Suprapubic skin (tissue), 4 donors: ENCODE data around the gene MUC2. TPM values are rescaled to one million over a fixed set of nuclear protein-coding genes. Genes with fewer than 3 reads are reported as not detected.

Source experiments
- DNase-seq, 2 donors: peaks; one replicate each; pipeline ENCODE4 v3.0.0-alpha.2; 2019; ENCODE audit warnings: low spot score in 2 of 2
- H3K27ac ChIP-seq: fragments of 200-600 bp; sonication (generic); one replicate; pipeline ENCODE4 v1.5.1; 2019
- H3K27me3 ChIP-seq: fragments of 200-600 bp; sonication (generic); one replicate; pipeline ENCODE4 v1.5.1; 2019
- H3K36me3 ChIP-seq: fragments of 200-600 bp; sonication (generic); one replicate; pipeline ENCODE4 v1.5.1; 2019
- H3K4me1 ChIP-seq: fragments of 200-600 bp; sonication (generic); one replicate; pipeline ENCODE4 v1.5.1; 2019
- H3K4me3 ChIP-seq: fragments of 200-600 bp; sonication (generic); one replicate; pipeline ENCODE4 v1.5.1; 2019; ENCODE audit warnings: mild to moderate bottlenecking
- H3K9me3 ChIP-seq: fragments of 200-600 bp; sonication (generic); one replicate; pipeline ENCODE4 v1.5.1; 2019
- EP300 ChIP-seq: sonication (generic); formaldehyde crosslinking; IDR thresholded peaks from one replicate; pipeline ENCODE4 v1.6.1; 2017; ENCODE audit warnings: antibody characterized with exemption
- POLR2A ChIP-seq, 2 donors: fragments of 450-650 bp; IDR thresholded peaks; one replicate each; pipeline ENCODE4 v1.6.1; 2017; ENCODE audit warnings: antibody characterized with exemption in 2 of 2, mild to moderate bottlenecking in 2 of 2, moderate library complexity in 2 of 2
- POLR2AphosphoS5 ChIP-seq, 3 donors: sonication (generic); formaldehyde crosslinking; IDR thresholded peaks; one replicate each; pipeline ENCODE4 v1.6.1; 2017; ENCODE audit warnings: antibody characterized with exemption in 3 of 3
- WGBS: methylation state at CpG from one replicate; pipeline ENCODE4 v1.1.5; 2018; 5-methylcytosine and 5-hydroxymethylcytosine counted together
- total RNA-seq, 4 donors: library from RNA; depleted of rRNA; stranded (reverse); fragments of >200 nt; gene quantifications; one replicate each; pipeline ENCODE4 v1.1.0, GENCODE V29; 2016
- TF ChIP-seq, protein P1 (sequence below), 2 donors: fragments of 200-600 bp in 1 of 2; fragments of 450-650 bp in 1 of 2; sonication (generic) in 1 of 2; IDR thresholded peaks; one replicate each; pipeline ENCODE4 v1.5.1; 2016 to 2019; ENCODE audit warnings: antibody characterized with exemption in 2 of 2, mild to moderate bottlenecking in 1 of 2, moderate library complexity in 1 of 2

Gene MUC2
- under 1 TPM; 0.05 to 0.17 (median 0.12) TPM for total RNA-seq

DNA sequence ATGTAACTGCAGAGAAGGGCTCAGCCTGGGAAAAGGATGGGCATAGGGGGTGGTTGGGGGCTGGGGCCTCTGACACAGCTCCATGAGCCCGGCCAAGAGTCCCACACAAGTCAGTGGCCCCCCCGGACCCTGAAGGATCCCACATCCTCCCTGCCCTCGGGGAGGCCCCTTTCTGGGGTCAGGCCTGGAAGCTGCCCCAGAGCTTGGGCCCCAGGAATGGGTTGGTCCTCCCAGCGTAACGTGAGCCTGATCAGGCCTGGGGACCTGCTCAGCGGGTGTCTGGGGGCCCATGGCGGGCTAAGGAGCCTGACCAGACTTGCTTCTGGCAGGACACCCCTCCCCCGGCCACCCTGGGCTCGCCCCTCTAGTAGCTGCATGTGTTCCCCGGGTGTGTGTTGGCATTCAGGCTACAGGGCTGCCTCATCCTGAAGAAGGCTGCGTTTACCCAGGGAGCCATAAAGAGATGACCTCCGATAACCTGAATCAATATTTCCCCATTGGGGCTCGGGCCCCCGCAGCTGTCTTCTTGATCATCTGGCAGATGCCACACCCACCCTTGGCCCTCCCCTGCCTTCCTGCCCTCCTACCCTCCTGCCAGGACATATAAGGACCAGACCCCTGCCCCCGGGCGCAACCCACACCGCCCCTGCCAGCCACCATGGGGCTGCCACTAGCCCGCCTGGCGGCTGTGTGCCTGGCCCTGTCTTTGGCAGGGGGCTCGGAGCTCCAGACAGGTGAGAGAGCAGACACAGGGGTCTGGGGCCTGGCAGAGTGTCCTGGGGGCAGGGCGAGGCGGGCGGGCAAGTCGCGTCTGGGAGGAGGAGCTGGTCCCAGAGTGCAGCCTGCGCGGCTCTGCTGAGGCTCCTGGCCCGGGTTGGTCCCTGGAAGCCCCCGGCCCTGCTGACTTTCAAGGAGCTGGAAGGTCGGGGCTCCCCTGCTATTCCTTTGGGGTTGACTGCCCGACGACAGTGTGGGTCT, at the start of gene MUC2:
MUC2 (plus strand) TSS at position 631 of the 978 bp plus-strand sequence.
- no peak for TF ChIP-seq EP300
- TF ChIP-seq, protein P1, sequence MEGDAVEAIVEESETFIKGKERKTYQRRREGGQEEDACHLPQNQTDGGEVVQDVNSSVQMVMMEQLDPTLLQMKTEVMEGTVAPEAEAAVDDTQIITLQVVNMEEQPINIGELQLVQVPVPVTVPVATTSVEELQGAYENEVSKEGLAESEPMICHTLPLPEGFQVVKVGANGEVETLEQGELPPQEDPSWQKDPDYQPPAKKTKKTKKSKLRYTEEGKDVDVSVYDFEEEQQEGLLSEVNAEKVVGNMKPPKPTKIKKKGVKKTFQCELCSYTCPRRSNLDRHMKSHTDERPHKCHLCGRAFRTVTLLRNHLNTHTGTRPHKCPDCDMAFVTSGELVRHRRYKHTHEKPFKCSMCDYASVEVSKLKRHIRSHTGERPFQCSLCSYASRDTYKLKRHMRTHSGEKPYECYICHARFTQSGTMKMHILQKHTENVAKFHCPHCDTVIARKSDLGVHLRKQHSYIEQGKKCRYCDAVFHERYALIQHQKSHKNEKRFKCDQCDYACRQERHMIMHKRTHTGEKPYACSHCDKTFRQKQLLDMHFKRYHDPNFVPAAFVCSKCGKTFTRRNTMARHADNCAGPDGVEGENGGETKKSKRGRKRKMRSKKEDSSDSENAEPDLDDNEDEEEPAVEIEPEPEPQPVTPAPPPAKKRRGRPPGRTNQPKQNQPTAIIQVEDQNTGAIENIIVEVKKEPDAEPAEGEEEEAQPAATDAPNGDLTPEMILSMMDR (IDR thresholded peaks at IDR 0.05): no peak
- no peak for TF ChIP-seq POLR2AphosphoS5 (IDR thresholded peaks at IDR 0.05)
- no peak for TF ChIP-seq POLR2A (IDR thresholded peaks at IDR 0.05)
- H3K36me3 ChIP-seq: no peaks in the 10 kb centered on the region
- 51% methylated on average over 12 of the region's 32 CpGs for WGBS
- DNase-seq: peak in 1 of 2 donors; percentile 78
- H3K4me1 ChIP-seq: peaks cover 20% of the 10 kb centered on the region
- no peak within 1 kb of the TSS for H3K4me3 ChIP-seq
- H3K9me3 ChIP-seq: no peaks in the 10 kb centered on the region
- H3K27me3 ChIP-seq: peaks cover 28% of the 10 kb centered on the region
- no peak within 1 kb of the TSS for H3K27ac ChIP-seq

- Histone ChIP-seq H3K36me3 (peaks cover 6% of the 10 kb centered on the region), H3K4me1 (no peaks in the 10 kb centered on the region), H3K27ac (no peak overlapping the region), H3K9me3 (no peaks in the 10 kb centered on the region), H3K27me3 (peaks cover 4% of the 10 kb centered on the region), H3K4me3 (no peak overlapping the region)
- DNase-seq: no peak
- WGBS: 55% methylated on average over 9 of the region's 35 CpGs
- no peak for TF ChIP-seq POLR2AphosphoS5 (IDR thresholded peaks at IDR 0.05)
- TF ChIP-seq, protein P1 (IDR thresholded peaks at IDR 0.05): no peak
- TF ChIP-seq POLR2A (IDR thresholded peaks at IDR 0.05): no peak
- TF ChIP-seq EP300: no peak
Measured at GRCh38 chr11:1025410-1026162, 49.1 kb upstream of the MUC2 start.

DNA sequence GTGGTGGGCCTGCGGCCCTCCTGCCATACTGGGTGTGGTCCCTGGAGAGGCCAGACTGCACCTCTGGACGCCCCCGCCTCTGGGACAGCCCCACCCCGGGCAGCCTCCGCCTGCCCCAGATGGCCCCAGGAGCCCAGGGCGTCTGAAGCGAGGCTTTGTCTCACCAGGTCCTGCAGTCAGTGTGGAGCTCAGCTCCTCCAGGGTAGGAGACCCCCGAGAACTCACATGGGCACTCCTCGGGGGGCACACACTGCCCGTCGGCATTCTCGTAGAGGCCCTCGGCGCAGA, 48.6 kb upstream of the MUC2 start:
- no peak overlapping the region for H3K27ac ChIP-seq
- 88% methylated on average over 5 of the region's 14 CpGs for WGBS
- DNase-seq: no peak
- H3K4me1 ChIP-seq: no peaks in the 10 kb centered on the region
- H3K9me3 ChIP-seq: no peaks in the 10 kb centered on the region
- peaks cover 6% of the 10 kb centered on the region for H3K36me3 ChIP-seq
- no peak for TF ChIP-seq POLR2A (IDR thresholded peaks at IDR 0.05)
- TF ChIP-seq EP300: no peak
- TF ChIP-seq POLR2AphosphoS5 (IDR thresholded peaks at IDR 0.05): no peak
- TF ChIP-seq, protein P1 (IDR thresholded peaks at IDR 0.05): no peak
- H3K27me3 ChIP-seq: peaks cover 9% of the 10 kb centered on the region
- H3K4me3 ChIP-seq: no peak overlapping the region

- no peak overlapping the region for H3K4me3 ChIP-seq
- H3K27me3 ChIP-seq: peaks cover 13% of the 10 kb centered on the region
- WGBS: 80% methylated on average over 30 of the region's 46 CpGs
- TF ChIP-seq EP300 (no peak), POLR2A (IDR thresholded peaks at IDR 0.05) (no peak)
- TF ChIP-seq, protein P1 (IDR thresholded peaks at IDR 0.05): no peak
- no peaks in the 10 kb centered on the region for H3K9me3 ChIP-seq
- DNase-seq: no peak
- peaks cover 6% of the 10 kb centered on the region for H3K36me3 ChIP-seq
- no peaks in the 10 kb centered on the region for H3K4me1 ChIP-seq
- no peak overlapping the region for H3K27ac ChIP-seq
Measured at GRCh38 chr11:1026641-1027482, 47.8 kb upstream of the MUC2 start.
